Endothelial cell of umbilical vein (primary cell): Measurements from ENCODE around the gene NSMCE1. TPM values are rescaled to one million over a fixed set of nuclear protein-coding genes. Genes with fewer than 3 reads are reported as not detected.

ENCODE experiments used
- BruUV-seq: library from RNA; stranded (reverse); fragments of 400-500 nt; replicated peaks from 2 replicates; lab custom pipeline; 2021; lab: Mats Ljungman, UMichigan
- CTCF ChIA-PET: fragments of 300-600, 350-600 bp; sonication (Branson Sonifier 250); formaldehyde crosslinking; loops from one replicate; lab custom pipeline; 2021; ENCODE audit warnings: antibody characterized with exemption, inconsistent platforms; lab: Charles Lee
- POLR2A ChIA-PET: fragments of 300-600, 350-600 bp; sonication (Branson Sonifier 250); formaldehyde crosslinking; loops from one replicate; lab custom pipeline; 2021; ENCODE audit warnings: antibody characterized with exemption, inconsistent platforms; lab: Charles Lee
- DNase-seq: peaks from one replicate; pipeline ENCODE4 v3.0.0-alpha.2; 2011; ENCODE audit warnings: low read depth, low spot score
- FAIRE-seq: peaks from 2 replicates; lab custom pipeline; 2011; peaks lifted over from hg19 to GRCh38; lab: Jason Lieb, UNC
- H2AFZ ChIP-seq: 2 replicates; pipeline ENCODE4 v1.6.0; 2012; ENCODE audit warnings: low read depth, low read length, control low read depth, inconsistent platforms
- H3K27ac ChIP-seq: 2 replicates; pipeline ENCODE4 v1.5.1; 2011; ENCODE audit warnings: low read depth, mild to moderate bottlenecking, control low read depth, low read length, moderate library complexity; ENCODE audit not compliant: insufficient read depth
- H3K27me3 ChIP-seq, 2 experiments: 2 replicates each; pipeline versions ENCODE4 v1.6.0 to v1.6.1; 2011; ENCODE audit warnings: low read length in 2 of 2, mixed read lengths in 1 of 2; ENCODE audit not compliant: control insufficient read depth in 2 of 2, insufficient read depth in 2 of 2
- H3K36me3 ChIP-seq, 2 experiments: 2 replicates in 1 of 2; 3 replicates in 1 of 2; pipeline ENCODE4 v1.5.1; 2011; ENCODE audit warnings: low read length in 2 of 2, mild to moderate bottlenecking in 1 of 2, moderate library complexity in 1 of 2; ENCODE audit not compliant: control insufficient read depth in 2 of 2, insufficient read depth in 2 of 2; ENCODE audit errors: extremely low read depth in 1 of 2
- H3K4me1 ChIP-seq: 3 replicates; pipeline ENCODE4 v1.5.1; 2011; ENCODE audit warnings: mild to moderate bottlenecking, low read length; ENCODE audit not compliant: control insufficient read depth, insufficient read depth; ENCODE audit errors: extremely low read depth
- H3K4me2 ChIP-seq: 2 replicates; pipeline ENCODE4 v1.6.1; 2011; ENCODE audit warnings: low read length, control low read depth, mixed read lengths; ENCODE audit not compliant: insufficient read depth
- H3K4me3 ChIP-seq, 3 experiments: fragments of 200-600 bp in 1 of 3; sonication (generic), shearing (Covaris generic) in 1 of 3; replicated peaks in 1 of 3; 2 replicates each; pipeline ENCODE4 v1.5.1; 2011 to 2016; ENCODE audit warnings: control low read depth in 3 of 3, low read length in 3 of 3, mild to moderate bottlenecking in 2 of 3, inconsistent platforms in 1 of 3, low read depth in 1 of 3, moderate library complexity in 1 of 3; ENCODE audit not compliant: insufficient read depth in 1 of 3
- H3K79me2 ChIP-seq: 2 replicates; pipeline ENCODE4 v1.6.0; 2012; ENCODE audit warnings: low read length, inconsistent platforms; ENCODE audit not compliant: control insufficient read depth, insufficient read depth
- H3K9ac ChIP-seq: replicated peaks from 2 replicates; pipeline ENCODE3; 2011; ENCODE audit warnings: low read length, control low read depth; ENCODE audit not compliant: insufficient read depth; ENCODE audit errors: extremely low read depth
- H3K9me1 ChIP-seq: replicated peaks from 3 replicates; pipeline ENCODE4 v1.6.0; 2011; ENCODE audit warnings: mild to moderate bottlenecking, low read length; ENCODE audit not compliant: control insufficient read depth, insufficient read depth; ENCODE audit errors: extremely low read depth
- H3K9me3 ChIP-seq: replicated peaks from 2 replicates; pipeline ENCODE4 v1.5.1; 2012; ENCODE audit warnings: low read length, inconsistent platforms; ENCODE audit not compliant: control insufficient read depth, insufficient read depth
- H4K20me1 ChIP-seq: replicated peaks from 2 replicates; pipeline ENCODE3; 2011; ENCODE audit warnings: mild to moderate bottlenecking, low read length; ENCODE audit not compliant: control insufficient read depth, insufficient read depth; ENCODE audit errors: extremely low read depth
- EZH2 ChIP-seq: IDR thresholded peaks from 2 replicates; pipeline ENCODE4 v1.6.1; 2012; ENCODE audit warnings: borderline replicate concordance, low read depth, mild to moderate bottlenecking, moderate library complexity, low read length, inconsistent platforms; ENCODE audit not compliant: severe bottlenecking
- FOS ChIP-seq: IDR thresholded peaks from 2 replicates; pipeline ENCODE4 v1.6.1; 2011; ENCODE audit warnings: mild to moderate bottlenecking, low read length, moderate library complexity, borderline replicate concordance; ENCODE audit not compliant: insufficient read depth
- GATA2 ChIP-seq: IDR thresholded peaks from 2 replicates; pipeline ENCODE4 v1.7.0; 2011; ENCODE audit warnings: low read depth, mild to moderate bottlenecking, moderate library complexity, mixed read lengths, low read length; ENCODE audit not compliant: insufficient read length, insufficient read depth
- JUN ChIP-seq: IDR thresholded peaks from 2 replicates; pipeline ENCODE4 v1.6.1; 2011; ENCODE audit warnings: borderline replicate concordance, low read depth; ENCODE audit not compliant: insufficient read length, insufficient read depth
- MYC ChIP-seq: IDR thresholded peaks from one replicate; pipeline ENCODE4 v1.6.1; 2011; ENCODE audit warnings: mild to moderate bottlenecking, low read depth, low read length
- POLR2A ChIP-seq: IDR thresholded peaks from 2 replicates; pipeline ENCODE4 v1.6.1; 2012; ENCODE audit warnings: low read depth, mild to moderate bottlenecking, control low read depth, low read length
- POLR2AphosphoS5 ChIP-seq: IDR thresholded peaks from 2 replicates; pipeline ENCODE4 v1.6.1; 2012; ENCODE audit warnings: low read depth, mild to moderate bottlenecking, control low read depth, low read length, moderate library complexity; ENCODE audit not compliant: insufficient read depth
- dilution Hi-C: fragments of 300-500 bp; cut with MboI; formaldehyde crosslinking; loops from one replicate; pipeline ENCODE4 v1.15.0; 2019; ENCODE audit warnings: low sequenced_read_pairs; ENCODE audit not compliant: extremely low pct_ligation_motif_present
- intact Hi-C: fragments of 100-400 bp; cut with micrococcal nuclease; formaldehyde crosslinking; loops from one replicate; pipeline ENCODE4 v1.10.0; 2022
- polyA plus RNA-seq, 4 experiments: library from polyadenylated mRNA; depleted of rRNA in 3 of 4; stranded (reverse) in 3 of 4; unstranded in 1 of 4; fragments of >200 nt; gene quantifications; 2 replicates each; pipeline versions ENCODE4 v1.2.1 to v1.2.3, GENCODE V29; 2011 to 2012; ENCODE audit warnings: missing spikeins in 1 of 4
- total RNA-seq: library from RNA; stranded (reverse); gene quantifications from 2 replicates; pipeline ENCODE4 v1.2.3, GENCODE V29; 2021
- TF ChIP-seq, protein P1 (sequence below), 2 donors: IDR thresholded peaks; 1 replicate in 1 of 2; 2 replicates in 1 of 2; pipeline ENCODE4 v1.5.1; 2011; ENCODE audit warnings: low read length in 2 of 2, mild to moderate bottlenecking in 2 of 2, moderate library complexity in 2 of 2, control low read depth in 1 of 2, inconsistent platforms in 1 of 2, low read depth in 1 of 2; ENCODE audit not compliant: insufficient read depth in 1 of 2; ENCODE audit errors: extremely low read depth in 1 of 2
- TF ChIP-seq, protein P2 (sequence below): IDR thresholded peaks from 2 replicates; pipeline ENCODE4 v1.6.1; 2011; ENCODE audit not compliant: insufficient read depth, insufficient read length

NSMCE1 gene
- total and polyA plus RNA-seq, 2 donors (not counting 3 experiments of a cell fraction or from before 2014, with no cell fraction given): 23.8 to 42.0 TPM

DNA sequence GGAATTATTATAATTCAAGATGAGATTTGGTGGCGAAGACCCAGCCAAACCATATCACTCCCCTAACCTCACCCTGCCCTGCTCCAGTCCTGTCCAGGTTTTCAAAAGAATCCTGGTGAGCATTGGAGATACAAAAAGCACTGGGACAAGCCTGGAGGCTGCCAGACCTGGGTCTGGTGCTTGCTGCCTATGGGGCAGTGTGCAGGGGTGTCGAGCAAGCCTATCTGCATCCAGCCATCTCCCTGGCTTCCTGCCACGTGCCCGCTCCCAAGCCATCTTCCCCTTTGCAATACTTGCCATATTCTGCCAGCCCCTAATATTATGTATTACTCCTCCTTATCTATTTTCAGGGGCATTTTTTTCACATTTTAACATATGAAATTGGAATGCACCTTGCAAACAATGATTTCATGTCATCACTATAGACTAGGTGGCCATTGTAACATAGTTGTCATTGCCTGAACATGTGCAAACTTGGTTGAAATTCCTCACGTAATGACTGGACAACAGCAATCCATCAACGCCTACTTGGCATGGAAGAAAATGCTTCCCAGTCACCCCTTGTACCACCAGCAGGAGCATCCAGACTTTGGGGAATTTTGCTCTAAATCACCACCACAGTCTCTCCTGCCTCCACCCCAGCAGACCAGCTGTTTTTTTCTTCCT is 73.4 kb downstream of the NSMCE1 start:
- ChIA-PET CTCF (interaction anchor here (7.5 kb wide), 1 partner anchor 15 kb away, joined by 48 read pairs; no protein-coding TSS in a partner anchor), POLR2A (no interaction called here)
- BruUV-seq: no TSS peak
- Histone ChIP-seq H3K79me2 (no peaks in the 10 kb centered on the region), H3K4me3 (no peak overlapping the region), H3K36me3 (no peaks in the 10 kb centered on the region), H3K9me1 (no peaks in the 10 kb centered on the region), H3K4me1 (peaks cover 10% of the 10 kb centered on the region), H3K27me3 (peaks cover 8 to 17% of the 10 kb centered on the region in 2 experiments), H3K27ac (no peak overlapping the region), H4K20me1 (no peaks in the 10 kb centered on the region), H3K9me3 (no peaks in the 10 kb centered on the region), H3K4me2 (no peak overlapping the region), H3K9ac (no peak overlapping the region), H2AFZ (no peak overlapping the region)
- TF ChIP-seq, protein P1, sequence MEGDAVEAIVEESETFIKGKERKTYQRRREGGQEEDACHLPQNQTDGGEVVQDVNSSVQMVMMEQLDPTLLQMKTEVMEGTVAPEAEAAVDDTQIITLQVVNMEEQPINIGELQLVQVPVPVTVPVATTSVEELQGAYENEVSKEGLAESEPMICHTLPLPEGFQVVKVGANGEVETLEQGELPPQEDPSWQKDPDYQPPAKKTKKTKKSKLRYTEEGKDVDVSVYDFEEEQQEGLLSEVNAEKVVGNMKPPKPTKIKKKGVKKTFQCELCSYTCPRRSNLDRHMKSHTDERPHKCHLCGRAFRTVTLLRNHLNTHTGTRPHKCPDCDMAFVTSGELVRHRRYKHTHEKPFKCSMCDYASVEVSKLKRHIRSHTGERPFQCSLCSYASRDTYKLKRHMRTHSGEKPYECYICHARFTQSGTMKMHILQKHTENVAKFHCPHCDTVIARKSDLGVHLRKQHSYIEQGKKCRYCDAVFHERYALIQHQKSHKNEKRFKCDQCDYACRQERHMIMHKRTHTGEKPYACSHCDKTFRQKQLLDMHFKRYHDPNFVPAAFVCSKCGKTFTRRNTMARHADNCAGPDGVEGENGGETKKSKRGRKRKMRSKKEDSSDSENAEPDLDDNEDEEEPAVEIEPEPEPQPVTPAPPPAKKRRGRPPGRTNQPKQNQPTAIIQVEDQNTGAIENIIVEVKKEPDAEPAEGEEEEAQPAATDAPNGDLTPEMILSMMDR (IDR thresholded peaks at IDR 0.05; ENCODE audit: extremely low read depth in 1 of 2, insufficient read depth in 1 of 2, low read depth in 1 of 2, low read length in 2 of 2): no peak
- DNase-seq: no peak
- intact Hi-C loops (no loop called here), dilution Hi-C loops (no loop called here)
- FAIRE-seq: no peak

DNA sequence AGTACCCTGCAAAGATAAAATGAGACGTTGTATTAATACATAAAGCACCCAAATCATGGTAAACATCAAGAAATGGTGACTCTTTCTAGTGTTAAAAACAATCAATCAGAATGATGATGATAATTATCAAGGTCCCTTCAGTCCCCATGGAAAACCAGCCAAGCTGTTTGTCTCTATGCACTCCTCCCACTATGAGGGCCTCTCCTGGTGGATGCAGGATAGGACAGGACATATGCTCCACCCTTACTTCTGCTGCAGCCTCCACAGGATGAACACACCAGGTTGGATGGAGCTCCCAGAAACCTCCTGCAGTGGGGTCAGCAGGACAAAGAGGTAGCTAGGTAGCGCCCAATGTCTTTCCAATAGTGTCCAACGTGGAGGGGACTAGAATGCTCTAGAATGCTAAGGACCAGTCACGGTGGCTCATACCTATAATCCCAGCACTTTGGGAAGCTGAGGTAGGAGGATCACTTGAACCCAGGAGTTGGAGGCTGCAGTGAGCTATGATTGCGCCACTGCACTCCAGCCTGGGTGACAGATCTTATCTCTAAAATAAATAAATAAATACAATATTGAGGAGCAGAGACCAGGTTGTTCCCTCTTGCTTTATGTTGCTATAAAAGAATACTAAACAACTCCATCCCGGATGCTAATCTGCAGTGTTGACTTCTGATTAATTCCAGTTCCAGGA is 75.1 kb downstream of the NSMCE1 start:
- Histone ChIP-seq H3K4me2 (no peak overlapping the region), H3K9me3 (no peaks in the 10 kb centered on the region), H3K27me3 (peaks cover 7 to 11% of the 10 kb centered on the region in 2 experiments), H3K9me1 (no peaks in the 10 kb centered on the region), H3K4me1 (peaks cover 10% of the 10 kb centered on the region), H3K9ac (no peak overlapping the region), H2AFZ (no peak overlapping the region), H3K27ac (no peak overlapping the region), H3K79me2 (no peaks in the 10 kb centered on the region), H3K4me3 (no peak overlapping the region), H4K20me1 (no peaks in the 10 kb centered on the region), H3K36me3 (no peaks in the 10 kb centered on the region)
- BruUV-seq: no TSS peak
- FAIRE-seq (no peak), DNase-seq (no peak)
- TF ChIP-seq FOS: no peak
- no peak for TF ChIP-seq EZH2
- no peak for TF ChIP-seq JUN
- TF ChIP-seq MYC: no peak
- TF ChIP-seq POLR2A: no peak
- TF ChIP-seq, protein P1 (IDR thresholded peaks at IDR 0.05; ENCODE audit: extremely low read depth in 1 of 2, insufficient read depth in 1 of 2, low read depth in 1 of 2, low read length in 2 of 2): no peak
- no peak for TF ChIP-seq POLR2AphosphoS5
- TF ChIP-seq, protein P2, sequence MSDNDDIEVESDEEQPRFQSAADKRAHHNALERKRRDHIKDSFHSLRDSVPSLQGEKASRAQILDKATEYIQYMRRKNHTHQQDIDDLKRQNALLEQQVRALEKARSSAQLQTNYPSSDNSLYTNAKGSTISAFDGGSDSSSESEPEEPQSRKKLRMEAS: no peak
- no peak for TF ChIP-seq GATA2
- ChIA-PET POLR2A (no interaction called here), CTCF (interaction anchor here (1.0 to 7.5 kb wide), 3 partner anchors 10 to 83 kb away, joined by 3 to 48 read pairs (median 4); partner anchors contain the start of gene KDM8)
- intact Hi-C loops: no loop called here
- dilution Hi-C loops: no loop called here
